ENCODE measurements around the gene PIK3AP1.

- TF ChIP-seq POLR2A (IDR thresholded peaks at IDR 0.05) (no peak), CTCF (IDR thresholded peaks at IDR 0.05) (no peak)
Observed at GRCh38 chr10:96608262-96608661, 112.1 kb downstream of the PIK3AP1 start.

Measured in uterus (tissue), 2 donors.